Frontal cortex (tissue), 4 donors: ENCODE data around the gene AFF1. TPM values are rescaled to one million over a fixed set of nuclear protein-coding genes. Genes with fewer than 3 reads are reported as not detected.
A peak's percentile ranks its signal among the peaks of the same experiment; 100 is the strongest.
"Not testable (repeated sequence)": the region's sequence is repeated elsewhere in the genome, so short reads cannot be mapped to it uniquely, and the experiment has no call there.

Experiments used
- DNase-seq, 2 donors: peaks; one replicate each; pipeline ENCODE4 v3.0.0; 2012; ENCODE audit warnings: low spot score in 2 of 2
- FAIRE-seq: peaks from 2 replicates; lab custom pipeline; 2012; peaks lifted over from hg19 to GRCh38; lab: Jason Lieb, UNC
- total RNA-seq: library from RNA; depleted of rRNA; stranded (reverse); fragments of >200 nt; gene quantifications from one replicate; pipeline ENCODE4 v1.2.3, GENCODE V29; 2014
- donor health status: control.
- donor health status: control.
- donor health status: control.

AFF1 gene
- total RNA-seq, 1 donor from 2014 or later: 2.9 TPM

DNA sequence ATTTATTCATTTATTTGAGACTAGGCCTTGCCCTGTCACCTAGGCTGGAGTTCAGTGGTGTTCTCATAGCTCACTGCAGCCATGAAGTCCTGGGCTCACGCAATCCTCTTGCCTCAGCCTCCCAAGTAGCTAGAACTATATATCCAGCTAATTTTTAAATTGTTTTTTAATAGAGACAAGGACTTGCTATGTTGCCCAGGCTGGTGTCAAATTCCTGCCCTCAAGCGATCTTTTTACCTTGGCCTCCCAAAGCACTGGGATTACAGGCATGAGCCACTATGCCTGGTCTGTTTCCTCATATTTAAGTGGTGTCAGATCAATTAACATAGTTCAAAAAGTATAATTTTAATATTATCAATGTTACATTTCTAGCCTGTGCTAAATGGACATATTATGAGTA, 68.5 kb downstream of the AFF1 start:
- FAIRE-seq: no peak
- no peak for DNase-seq

DNA sequence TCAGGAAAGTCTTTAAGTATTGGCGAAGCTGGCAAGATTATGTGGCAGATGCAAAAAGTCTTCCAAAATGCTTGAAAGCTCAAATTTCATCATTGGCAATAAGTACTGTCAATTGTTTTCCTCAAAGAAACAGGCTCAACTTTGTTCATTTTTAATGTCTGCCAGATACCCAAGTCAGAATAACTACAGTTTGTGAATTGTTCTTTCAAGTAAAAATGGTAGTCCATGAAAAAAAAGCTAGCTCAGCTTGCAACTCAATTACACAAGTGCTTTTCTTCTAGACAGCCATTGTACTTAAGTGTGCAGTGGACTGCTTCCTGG, 70.5 kb downstream of the AFF1 start:
- DNase-seq (no peak), FAIRE-seq (no peak)

GRCh38 chr4:87005690-87006425, 71.0 kb downstream of the AFF1 start:
- FAIRE-seq: no peak
- no peak for DNase-seq

DNA sequence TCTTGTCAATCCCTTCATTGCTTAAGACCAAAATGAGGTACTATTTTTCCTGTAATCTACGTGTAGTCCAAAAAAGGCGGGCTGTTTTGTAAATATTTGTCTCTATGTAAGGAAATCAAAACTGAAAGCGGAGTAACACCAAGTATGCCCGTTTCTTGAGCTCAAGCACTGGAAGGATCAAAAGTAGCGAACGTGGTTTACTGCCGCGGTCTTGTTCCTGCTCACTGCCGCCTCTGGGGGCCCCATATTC, 71.5 kb downstream of the AFF1 start:
- DNase-seq (no peak), FAIRE-seq (no peak)

DNA sequence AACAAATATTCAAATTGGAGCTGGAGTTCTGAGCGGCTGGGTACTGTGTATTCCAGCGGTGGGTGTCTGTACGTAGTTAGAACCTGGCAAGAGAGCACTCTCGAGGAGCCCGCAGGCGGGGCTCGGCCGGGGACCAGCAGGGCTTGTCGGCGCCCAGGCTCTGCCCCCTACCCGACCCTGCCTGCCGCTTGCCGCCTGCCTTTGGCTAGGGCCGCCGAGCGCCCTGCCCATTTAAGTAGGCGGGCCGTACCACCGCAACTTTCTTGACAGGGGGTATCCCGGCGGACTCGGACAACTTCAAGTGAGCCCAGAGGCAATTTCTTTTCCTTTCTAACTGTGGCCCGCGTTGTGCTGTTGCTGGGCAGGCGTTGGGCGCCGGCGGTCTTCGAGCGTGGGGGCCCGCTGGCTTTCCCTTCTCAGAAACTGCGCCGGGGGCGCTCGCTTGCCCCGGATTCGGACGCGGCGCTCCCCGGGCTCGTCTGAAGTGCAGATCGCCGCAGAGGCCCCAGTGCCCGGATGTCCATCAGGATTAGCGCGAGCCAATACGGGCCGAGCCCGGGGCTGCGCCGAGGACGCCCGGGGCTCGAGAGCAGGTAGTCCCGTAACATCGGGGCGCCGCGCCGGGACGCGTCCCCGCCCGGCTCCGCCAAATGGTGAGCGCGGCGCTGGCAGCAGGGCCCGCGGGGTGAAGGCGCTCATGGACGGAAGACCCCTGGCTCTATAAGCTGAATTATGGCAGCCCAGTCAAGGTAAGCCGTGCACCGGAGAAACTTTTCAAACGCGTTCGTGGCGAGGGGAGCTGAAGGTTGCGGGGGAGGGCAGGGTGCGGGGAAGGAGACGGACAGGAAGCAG, 72.1 kb downstream of the AFF1 start:
- DNase-seq: peak; percentile 76 to 83
- no peak for FAIRE-seq

DNA sequence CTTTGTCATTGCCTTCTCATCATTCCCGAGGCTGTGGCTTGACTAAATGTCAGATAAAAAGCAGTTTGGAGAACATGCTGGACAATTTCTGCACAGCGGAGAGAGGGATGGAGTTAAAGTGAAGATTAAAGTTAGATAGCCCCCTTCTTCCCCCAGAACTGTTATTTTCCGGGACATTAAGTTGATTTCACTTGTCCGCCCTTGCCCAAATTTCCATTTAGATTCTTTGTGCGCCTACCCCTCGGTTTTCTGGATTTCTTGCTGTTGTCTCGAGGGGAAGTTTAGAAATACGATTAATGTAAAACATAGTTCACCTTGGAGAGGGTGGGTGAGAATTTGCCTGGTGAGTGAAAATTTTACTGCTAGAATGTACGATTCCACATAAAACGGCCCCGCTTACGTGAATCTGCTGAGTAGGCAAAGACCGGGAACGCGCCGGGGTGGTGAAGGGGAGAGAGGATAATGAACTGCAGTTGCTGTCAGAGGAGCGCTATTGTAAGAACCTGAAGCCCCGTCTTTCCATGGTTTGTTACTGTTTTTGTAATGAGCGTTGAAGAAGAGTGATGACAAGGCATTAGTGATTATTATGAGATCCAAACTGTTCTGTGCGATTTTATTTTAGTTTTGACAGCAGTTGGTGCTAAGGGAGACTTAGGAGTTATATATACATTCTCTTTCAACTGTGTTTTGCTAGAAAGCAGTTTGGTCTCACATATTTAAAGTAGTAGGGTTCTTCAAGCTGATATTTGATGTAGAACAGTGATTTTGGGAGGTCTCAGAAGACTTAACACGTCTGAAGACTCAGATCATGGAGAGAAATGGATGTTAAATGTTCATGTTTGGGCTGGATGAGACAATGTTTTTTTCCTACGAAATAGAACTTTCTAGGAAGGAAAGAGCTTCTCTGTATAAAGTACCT, 73.0 kb downstream of the AFF1 start:
- no peak for FAIRE-seq
- DNase-seq: no peak

GRCh38 chr4:87009095-87009648, 74.4 kb downstream of the AFF1 start:
- FAIRE-seq (no peak), DNase-seq (no peak)

DNA sequence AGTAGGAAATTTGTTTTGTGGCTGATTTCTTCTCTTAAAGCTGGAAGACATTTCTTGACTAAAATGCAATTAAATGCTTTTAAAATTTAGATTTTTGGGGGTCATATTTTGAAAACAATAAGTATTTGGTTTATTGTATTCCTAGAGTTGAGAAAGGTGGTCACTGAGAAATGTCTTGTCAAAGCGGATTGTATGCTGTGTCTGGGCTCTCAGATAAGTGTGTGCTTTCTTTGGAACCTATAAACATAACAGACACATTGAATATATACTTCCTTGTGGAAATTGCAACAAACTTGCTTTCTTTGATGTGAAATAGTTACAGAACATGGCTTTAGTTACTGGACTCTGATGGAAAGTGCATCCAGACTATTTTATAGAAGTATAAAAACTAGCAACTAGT, 75.4 kb downstream of the AFF1 start:
- DNase-seq (no peak), FAIRE-seq (no peak)

- FAIRE-seq (no peak), DNase-seq (no peak)
Observed at GRCh38 chr4:87011340-87012034, 76.7 kb downstream of the AFF1 start.

DNA sequence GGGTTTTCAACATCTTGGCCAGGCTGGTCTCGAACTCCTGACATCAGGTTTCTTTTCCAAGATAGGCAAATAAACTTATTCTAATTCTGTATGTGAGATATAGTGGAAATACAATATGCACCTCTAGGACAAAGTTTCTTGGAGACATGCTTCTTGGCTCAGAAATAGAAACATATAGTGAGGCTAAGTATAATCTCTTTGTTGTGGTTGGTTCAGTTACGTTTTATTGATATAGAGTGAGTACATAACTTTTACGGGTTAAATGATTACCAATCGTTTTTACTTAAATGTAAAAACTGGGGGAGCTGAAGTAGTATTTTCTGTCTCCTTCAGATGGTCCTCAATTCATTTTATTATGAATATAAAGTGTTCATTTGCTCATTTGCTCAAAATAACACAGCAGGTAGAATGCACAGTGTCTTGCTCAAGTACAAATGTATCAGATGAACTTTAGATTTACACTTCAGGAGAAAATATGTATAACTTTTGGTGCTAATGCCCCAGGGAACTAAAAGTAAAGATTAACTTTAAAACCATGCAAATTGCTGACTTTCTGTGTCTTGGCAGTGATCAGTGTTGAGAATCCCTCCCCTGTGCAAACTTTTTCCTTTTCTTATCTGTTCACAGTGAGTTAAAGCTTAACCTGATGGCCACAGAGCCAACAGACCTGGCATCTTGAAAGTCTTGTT, 77.6 kb downstream of the AFF1 start:
- no peak for DNase-seq
- FAIRE-seq: no peak

GRCh38 chr4:87012954-87013308, 78.1 kb downstream of the AFF1 start:
- FAIRE-seq, DNase-seq: not testable (repeated sequence)

GRCh38 chr4:87014284-87014782, 79.5 kb downstream of the AFF1 start:
- FAIRE-seq: no peak
- DNase-seq: no peak

- no peak for DNase-seq
- no peak for FAIRE-seq
Observed at GRCh38 chr4:87015416-87015815, 80.6 kb downstream of the AFF1 start.

DNA sequence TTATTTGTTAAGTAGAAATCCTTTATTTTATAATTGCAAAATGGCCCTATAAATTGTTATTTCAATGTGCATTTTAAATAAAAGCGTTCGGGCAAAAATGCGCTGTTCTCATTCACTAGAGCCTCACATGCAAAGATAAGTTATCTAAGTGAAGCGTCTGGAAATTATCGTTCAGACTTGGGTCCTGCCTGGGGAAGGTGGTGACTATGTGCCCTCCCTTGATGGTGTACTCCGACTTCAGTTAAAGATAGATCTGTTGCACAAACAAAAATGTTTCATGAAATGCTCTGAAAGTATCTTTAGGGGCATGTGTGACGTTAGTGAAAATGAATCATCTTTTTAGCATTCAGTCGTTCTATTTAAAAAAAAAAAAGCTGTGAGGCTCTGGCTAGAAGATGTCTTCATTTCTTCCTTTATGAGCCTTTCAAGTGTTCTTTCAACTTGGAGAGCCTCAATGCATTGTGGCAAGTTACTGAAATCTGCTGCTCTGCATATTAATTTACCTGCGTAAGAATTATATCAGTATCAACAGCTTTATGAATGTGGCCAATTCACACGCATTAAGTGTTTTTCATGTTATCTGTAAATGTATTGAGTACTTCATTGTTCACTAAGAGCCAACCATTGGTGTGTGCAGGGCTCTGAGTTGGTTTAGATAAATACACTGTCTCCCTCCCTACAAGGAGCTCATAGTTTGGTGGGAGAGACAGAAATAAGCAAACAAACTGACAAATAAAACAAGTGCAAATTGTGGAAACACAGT, 83.0 kb downstream of the AFF1 start:
- FAIRE-seq (no peak), DNase-seq (no peak)

- DNase-seq (no peak), FAIRE-seq (no peak)
Observed at GRCh38 chr4:87018753-87019152, 83.9 kb downstream of the AFF1 start.

DNA sequence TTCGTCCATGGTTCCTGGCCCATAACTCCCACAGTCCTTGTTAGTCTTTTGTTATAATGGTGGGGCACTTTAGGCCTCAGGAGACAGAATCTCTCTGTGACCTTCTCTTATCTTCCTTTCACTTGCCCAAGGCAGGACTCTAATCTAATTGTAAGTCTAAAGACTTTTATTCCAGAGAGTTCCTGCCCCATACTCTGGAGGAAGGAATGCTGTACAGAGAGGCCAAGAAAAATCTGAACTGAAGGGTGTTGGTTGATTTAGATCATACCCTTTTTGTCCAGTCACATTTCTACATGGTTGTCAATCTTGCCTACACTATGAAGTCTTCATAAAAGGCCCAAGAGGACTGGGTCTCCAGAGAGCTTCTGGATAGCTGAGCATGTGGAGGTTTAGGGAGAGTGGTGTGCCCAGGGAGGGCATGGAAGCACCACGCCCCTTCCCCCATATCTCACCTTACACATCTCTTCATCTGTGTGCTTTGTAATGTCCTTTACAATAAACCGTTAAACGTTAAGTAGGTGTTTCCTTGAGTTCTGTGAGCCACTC, 84.5 kb downstream of the AFF1 start:
- no peak for FAIRE-seq

DNA sequence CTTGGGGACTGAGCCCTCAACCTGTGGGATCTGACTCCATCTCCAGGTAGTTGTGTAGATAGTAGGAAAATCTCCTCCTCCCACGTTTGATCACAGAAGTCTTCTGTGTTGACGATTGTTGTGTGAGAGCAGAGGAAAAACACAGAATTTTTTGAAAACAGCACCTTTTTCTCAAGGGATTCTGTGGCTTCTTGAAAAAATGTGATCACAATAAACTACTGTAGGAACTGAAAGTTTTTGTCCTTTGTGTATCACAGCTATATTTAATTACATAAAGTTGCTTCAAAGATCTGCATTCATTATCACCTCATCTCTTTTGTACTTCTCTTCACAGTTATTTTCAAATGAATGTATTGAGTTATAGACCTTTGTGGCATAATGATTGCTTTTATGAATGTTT, 85.1 kb downstream of the AFF1 start:
- DNase-seq (no peak), FAIRE-seq (no peak)

More for the DNA sequence above, 84.5 kb downstream of the AFF1 start:
- no peak for DNase-seq

GRCh38 chr4:87024201-87024600, 89.4 kb downstream of the AFF1 start:
- FAIRE-seq (no peak), DNase-seq (no peak)
